Hematopoietic multipotent progenitor cell treated with erythropoietin and hydrocortisone succinate and interleukin-3 and kit ligand, for 17 days (in vitro differentiated cells): ENCODE results near the gene NCOA1.

Source experiments
- DNase-seq: peaks from one replicate; pipeline ENCODE4 v3.0.0-alpha.2; 2015; ENCODE audit warnings: low spot score

Gene NCOA1

DNA sequence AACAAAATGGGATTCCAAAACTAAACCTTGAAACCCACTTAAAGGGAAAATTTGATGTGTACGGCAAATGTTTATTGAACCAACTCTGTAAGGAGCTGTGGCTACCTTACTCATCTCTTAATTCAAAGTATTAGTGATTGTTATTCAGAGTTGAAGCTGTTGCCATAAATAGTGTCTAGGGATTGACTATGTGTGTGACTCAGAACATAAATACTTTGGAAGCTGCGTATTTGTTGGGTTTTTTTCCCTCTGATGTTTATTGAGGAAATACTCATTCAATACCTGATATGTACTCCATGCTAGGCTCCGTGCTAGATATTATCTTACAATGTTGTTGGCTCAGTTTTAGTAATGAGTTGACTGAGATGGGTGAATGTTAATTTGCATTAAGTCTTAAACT, 211.7 kb downstream of the NCOA1 start:
- DNase-seq = no peak

DNA sequence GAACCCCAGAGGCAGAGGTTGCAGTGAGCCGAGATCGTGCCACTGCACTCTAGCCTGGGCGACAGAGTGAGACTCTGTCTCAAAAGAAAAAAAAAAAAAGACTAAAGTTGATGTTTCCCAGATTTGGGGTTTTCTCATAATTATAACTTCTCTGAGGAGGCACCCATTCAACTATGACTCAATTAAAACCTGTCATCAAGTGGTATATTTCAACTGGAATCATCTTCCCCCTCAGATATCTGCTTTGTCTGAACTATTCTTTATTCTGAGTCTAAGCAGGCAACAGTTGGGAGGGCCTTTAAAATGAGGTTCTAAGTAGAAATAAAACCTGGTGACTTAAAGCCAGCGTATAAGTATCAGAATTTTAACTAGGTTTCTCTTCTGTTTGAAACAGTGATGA, 213.6 kb downstream of the NCOA1 start:
- no peak for DNase-seq

DNA sequence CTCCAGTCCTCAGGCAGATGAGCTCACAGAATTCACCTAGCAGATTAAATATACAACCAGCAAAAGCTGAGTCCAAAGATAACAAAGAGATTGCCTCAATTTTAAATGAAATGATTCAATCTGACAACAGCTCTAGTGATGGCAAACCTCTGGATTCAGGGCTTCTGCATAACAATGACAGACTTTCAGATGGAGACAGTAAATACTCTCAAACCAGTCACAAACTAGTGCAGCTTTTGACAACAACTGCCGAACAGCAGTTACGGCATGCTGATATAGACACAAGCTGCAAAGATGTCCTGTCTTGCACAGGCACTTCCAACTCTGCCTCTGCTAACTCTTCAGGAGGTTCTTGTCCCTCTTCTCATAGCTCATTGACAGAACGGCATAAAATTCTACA, 216.1 kb downstream of the NCOA1 start:
- DNase-seq = no peak

- no peak for DNase-seq
Measured at GRCh38 chr2:24708537-24709152, 217.6 kb downstream of the NCOA1 start.

DNA sequence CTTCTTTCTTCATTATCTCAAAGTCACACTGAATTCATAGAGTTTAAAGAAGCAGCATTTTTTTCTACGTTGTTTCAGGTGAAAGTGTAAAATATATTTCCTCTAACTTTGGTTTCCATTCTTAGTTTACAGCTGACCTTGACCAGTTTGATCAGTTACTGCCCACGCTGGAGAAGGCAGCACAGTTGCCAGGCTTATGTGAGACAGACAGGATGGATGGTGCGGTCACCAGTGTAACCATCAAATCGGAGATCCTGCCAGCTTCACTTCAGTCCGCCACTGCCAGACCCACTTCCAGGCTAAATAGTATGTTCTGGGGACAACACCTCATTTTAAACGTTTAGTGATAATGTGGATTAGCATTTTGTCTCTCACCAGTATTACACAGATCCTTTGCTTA, 219.8 kb downstream of the NCOA1 start:
- DNase-seq = no peak

GRCh38 chr2:24711865-24712264, 220.8 kb downstream of the NCOA1 start:
- DNase-seq = no peak

DNA sequence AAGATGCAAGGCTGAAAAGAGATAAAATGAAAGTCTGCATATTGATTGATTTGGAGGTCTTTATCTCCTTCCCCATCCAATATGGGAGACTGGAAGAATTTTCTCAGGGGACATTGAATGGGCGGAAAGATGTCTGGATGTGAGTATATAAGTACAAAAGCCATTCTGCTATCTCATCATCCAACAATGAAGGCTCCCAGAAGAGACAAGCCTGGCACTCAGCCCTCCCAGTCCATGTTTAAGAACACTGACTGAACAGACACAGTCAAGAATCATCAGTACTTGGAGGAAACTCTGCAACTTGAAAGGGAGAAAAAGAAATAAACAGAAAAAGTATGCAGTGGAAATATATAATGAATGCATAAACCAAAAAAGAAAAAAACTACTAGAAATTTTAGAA, 221.2 kb downstream of the NCOA1 start:
- DNase-seq = no peak

DNA sequence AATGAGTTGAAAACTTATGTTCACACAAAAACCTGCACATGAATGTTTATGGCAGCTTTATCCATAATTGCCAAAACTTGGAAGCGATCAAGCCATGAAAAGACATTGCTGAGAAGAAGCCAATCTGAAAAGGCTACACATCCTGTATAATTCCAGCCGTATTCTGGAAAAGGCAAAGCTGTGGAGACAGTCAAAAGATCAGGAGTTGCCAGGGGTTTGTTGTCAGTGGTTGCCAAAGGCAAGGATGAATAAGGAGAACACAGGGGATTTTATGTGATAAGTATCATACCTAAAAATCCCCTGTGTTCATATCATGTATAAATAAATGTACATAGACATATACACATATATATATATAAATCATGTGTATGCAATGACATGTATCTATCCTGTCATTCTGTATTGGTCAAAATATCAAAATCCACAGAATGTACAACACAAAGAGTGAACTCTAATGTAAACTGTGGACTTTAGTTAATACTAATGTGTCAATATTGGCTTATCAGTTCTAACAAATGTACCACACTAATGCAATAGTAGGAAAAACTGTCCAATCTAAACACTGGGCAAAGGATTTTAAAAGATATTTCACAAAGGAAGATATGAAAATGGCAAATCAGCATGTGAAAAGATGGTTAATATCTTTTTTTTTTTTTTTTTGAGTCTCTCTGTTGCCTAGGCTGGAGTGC, 226.4 kb downstream of the NCOA1 start:
- DNase-seq = no peak

DNA sequence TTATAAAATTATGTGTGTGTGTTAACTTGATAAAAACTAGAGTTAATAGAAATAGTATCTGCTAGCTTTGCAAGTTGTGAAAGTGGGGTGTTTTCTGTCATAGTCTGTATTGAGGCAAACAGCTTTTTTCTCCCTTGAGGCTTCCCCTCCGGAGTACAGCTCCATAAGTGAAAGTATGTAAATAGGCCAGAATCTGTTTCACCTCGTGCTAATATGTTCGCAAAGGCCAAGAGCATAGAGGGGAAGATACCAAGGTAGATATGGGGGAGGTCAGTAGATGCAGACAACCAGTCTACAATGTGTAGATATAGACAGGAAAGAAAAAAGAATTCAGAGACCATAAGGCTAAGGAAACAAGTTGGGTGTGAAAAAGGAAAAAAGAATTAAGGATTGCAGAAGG, 229.3 kb downstream of the NCOA1 start:
- DNase-seq = no peak

- no peak for DNase-seq
Measured at GRCh38 chr2:24721470-24721869, 230.4 kb downstream of the NCOA1 start.

DNA sequence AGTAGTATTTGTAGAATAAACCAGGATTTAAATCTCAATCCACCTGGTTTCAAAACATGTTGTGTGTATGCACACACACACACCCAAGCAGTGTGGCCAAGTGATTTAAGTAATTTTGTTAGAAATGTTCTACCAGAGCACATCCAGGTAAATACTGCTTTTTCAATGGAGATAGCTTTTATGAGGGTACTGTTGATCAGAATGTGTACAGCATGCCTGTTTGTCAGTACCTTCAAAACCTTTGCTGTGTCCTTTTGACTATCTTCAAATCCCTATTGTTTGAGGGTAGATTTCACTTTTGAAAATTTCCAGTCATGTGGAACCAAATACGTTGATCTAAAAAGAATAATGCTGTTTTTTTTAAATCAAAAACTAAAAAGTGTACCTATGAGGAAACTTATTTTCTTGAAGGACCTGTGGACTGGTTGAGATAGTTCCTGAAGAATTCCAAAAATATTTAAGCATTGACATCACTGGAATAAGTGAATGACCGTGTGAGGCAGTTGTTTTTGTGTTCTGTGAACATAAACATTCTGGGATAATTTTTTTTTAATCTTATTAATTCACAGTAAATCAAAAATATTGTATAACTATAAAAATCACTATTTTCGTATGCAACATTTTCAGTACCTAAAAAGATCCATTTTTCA, 231.2 kb downstream of the NCOA1 start:
- no peak for DNase-seq

GRCh38 chr2:24723191-24723590, 232.1 kb downstream of the NCOA1 start:
- DNase-seq = no peak

- DNase-seq = no peak
Measured at GRCh38 chr2:24723665-24724064, 232.6 kb downstream of the NCOA1 start.

GRCh38 chr2:24724111-24724775, 233.2 kb downstream of the NCOA1 start:
- DNase-seq = no peak

DNA sequence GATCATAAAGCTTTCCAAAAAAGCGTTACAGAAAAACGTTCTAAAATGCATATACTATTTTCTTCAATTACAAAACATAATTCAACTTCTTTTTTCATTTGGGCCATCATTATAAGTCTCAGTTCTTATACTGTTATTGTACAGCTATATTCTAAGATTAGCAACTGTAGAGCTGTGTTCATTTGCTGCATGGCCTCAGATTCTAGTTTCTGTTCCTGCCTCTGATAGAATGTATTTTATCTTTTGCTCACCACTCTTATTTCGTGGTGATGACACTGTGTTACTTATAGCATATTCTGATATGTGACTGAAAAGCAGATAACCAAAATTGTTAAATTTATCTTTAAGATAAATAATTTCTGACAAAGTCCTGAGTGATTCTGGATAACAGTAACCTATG, 234.9 kb downstream of the NCOA1 start:
- DNase-seq = no peak

GRCh38 chr2:24730481-24730880, 239.4 kb downstream of the NCOA1 start:
- no peak for DNase-seq

DNA sequence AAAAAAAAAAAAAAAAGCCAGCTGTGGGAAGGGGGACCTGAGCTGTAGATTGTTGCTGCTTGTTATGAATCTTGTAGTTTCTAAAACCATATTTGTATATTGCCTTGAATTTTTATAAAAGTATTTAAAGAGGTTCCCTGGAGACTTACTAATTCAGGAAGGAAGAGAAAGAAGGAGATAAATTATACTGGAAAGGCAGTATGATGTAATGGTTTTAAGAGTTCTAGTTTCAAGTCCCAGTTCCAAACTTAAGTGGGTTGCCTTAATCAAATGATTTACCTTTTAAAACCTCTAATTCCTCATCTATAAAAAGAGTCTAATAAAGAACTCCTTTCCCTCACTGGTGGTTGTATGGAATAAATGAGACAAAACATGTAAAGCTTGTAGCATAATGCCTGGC, 240.0 kb downstream of the NCOA1 start:
- no peak for DNase-seq

DNA sequence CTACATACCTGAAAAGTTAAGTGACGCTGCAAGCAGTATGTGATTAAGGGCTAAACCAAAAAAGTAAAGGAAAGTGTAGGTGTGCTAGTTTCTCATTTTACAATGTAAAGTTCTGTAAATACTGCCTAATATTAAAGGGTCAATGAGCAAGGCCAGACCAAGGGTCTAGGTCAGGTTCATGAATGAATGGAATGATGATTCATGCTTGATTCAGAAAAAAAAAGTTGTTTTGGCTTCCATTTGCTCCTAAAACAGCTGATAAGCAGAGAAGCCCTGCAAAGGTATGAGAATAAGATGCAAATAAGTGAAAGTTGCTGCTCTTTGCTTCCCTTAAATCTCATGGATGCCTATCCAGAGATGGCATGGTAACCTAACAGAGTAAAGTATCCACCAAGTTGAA, 240.9 kb downstream of the NCOA1 start:
- peak; percentile 13 for DNase-seq

GRCh38 chr2:24734741-24735140, 243.7 kb downstream of the NCOA1 start:
- DNase-seq = no peak

GRCh38 chr2:24739354-24740025, 248.4 kb downstream of the NCOA1 start:
- DNase-seq = no peak

- DNase-seq = no peak
Measured at GRCh38 chr2:24740142-24740541, 249.1 kb downstream of the NCOA1 start.

DNA sequence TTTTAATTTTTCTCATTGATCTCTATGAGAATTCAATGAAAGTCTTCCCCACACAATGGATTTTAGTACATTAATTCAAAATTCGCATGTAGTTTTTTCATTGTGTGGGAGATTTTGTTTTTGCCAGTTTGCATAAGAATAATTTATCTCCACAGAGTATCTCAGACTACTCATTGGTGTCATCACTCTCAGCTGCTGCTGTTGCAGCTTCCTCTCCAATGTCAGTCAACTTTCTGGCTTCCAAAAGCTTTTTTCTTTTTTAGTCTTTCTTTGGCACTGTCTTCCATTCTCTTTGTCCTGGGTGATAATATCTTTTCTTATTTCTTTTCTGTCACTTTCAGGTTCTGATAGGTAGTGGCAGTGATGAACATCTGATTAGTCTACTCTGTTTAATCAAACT, 251.7 kb downstream of the NCOA1 start:
- no peak for DNase-seq

- DNase-seq = no peak
Measured at GRCh38 chr2:24743924-24744323, 252.9 kb downstream of the NCOA1 start.
